Measurements from ENCODE around the gene ARPC1B. TPM values are rescaled to one million over a fixed set of nuclear protein-coding genes. Genes with fewer than 3 reads are reported as not detected.
A peak's percentile ranks its signal among the peaks of the same experiment; 100 is the strongest.

Gene ARPC1B
- total and polyA plus RNA-seq, 9 of the 15 experiments (the other 6 are each of a cell fraction or from before 2014, with no cell fraction given): 6.7 to 357 (median 211) TPM

- TF ChIP-seq RFX7 (CRISPR knock-in tag; IDR thresholded peaks at IDR 0.05): no peak
- TF ChIP-seq FOXK2 (conservative IDR thresholded peaks at IDR 0.05 in 1 of 2, IDR thresholded peaks at IDR 0.05 in 1 of 2; ENCODE audit: low read depth in 2 of 2): no peak
- TF ChIP-seq PRDM10 (IDR thresholded peaks at IDR 0.05; ENCODE audit: partially characterized antibody): peak; percentile 52
- no peak for TF ChIP-seq FOXM1 (IDR thresholded peaks at IDR 0.05; ENCODE audit: low read depth)
- TF ChIP-seq FOXM1 (CRISPR knock-in tag; IDR thresholded peaks at IDR 0.05; ENCODE audit: low read depth): no peak
- TF ChIP-seq BHLHE40 (IDR thresholded peaks at IDR 0.05; ENCODE audit: low read length): no peak
- peak; percentile 37; the same call in 1 of the 2 replicates for TF ChIP-seq CC2D1A (IDR thresholded peaks at IDR 0.05)
- no peak for TF ChIP-seq ZNF57 (CRISPR knock-in tag; IDR thresholded peaks at IDR 0.05)
- 0 out of 2 replicates have a peak, but pooled peaks have one; percentile 9 for TF ChIP-seq TCF3 (CRISPR knock-in tag; IDR thresholded peaks at IDR 0.05)
- no peak for TF ChIP-seq MLX (CRISPR knock-in tag; conservative IDR thresholded peaks at IDR 0.05)
- no peak for TF ChIP-seq HNRNPLL (IDR thresholded peaks at IDR 0.05; ENCODE audit: low read depth, low read length, poor library complexity, severe bottlenecking)
- peak; percentile 74; the same call in 1 of the 2 replicates for TF ChIP-seq HLTF (IDR thresholded peaks at IDR 0.05)
- no peak for TF ChIP-seq ZNF445 (CRISPR knock-in tag; IDR thresholded peaks at IDR 0.05; ENCODE audit: low read depth)
- TF ChIP-seq BCOR (IDR thresholded peaks at IDR 0.05): peak; percentile 64
- no peak for TF ChIP-seq NR2F6 (CRISPR knock-in tag; IDR thresholded peaks at IDR 0.05)
- TF ChIP-seq CREB3 (tag; conservative IDR thresholded peaks at IDR 0.05; ENCODE audit: low read depth): no peak
- peak; percentile 48; the same call in 1 of the 2 replicates for TF ChIP-seq THRB (CRISPR knock-in tag; conservative IDR thresholded peaks at IDR 0.05)
- 0 out of 2 replicates have a peak, but pooled peaks have one; percentile 48 for TF ChIP-seq ARID2 (IDR thresholded peaks at IDR 0.05)
- TF ChIP-seq GABPB1 (CRISPR knock-in tag; IDR thresholded peaks at IDR 0.05): no peak
- TF ChIP-seq PREB (CRISPR knock-in tag; IDR thresholded peaks at IDR 0.05): no peak
- TF ChIP-seq JUND (IDR thresholded peaks at IDR 0.05; ENCODE audit: borderline replicate concordance, low read depth, low read length): no peak
- no peak for TF ChIP-seq JUND (tag; IDR thresholded peaks at IDR 0.05; ENCODE audit: borderline replicate concordance, low read depth, low read length)
- no peak for TF ChIP-seq POLR2AphosphoS5 (IDR thresholded peaks at IDR 0.05; ENCODE audit: control insufficient read depth, insufficient read depth, low read depth, low read length)
Measured at GRCh38 chr7:99409192-99409572, 34.7 kb downstream of the ARPC1B start (continued).

Measured in K562 (cell line).